SK-N-MC (cell line): ENCODE data around the gene KCNH6.

Experiments
- EZH2 ChIP-seq: fragments of 200-600 bp; sonication (generic); IDR thresholded peaks from one replicate; pipeline ENCODE4 v1.6.1; 2017; ENCODE audit warnings: antibody characterized with exemption
- POLR2AphosphoS5 ChIP-seq: IDR thresholded peaks from 2 replicates; pipeline ENCODE4 v1.6.1; 2012; ENCODE audit warnings: mild to moderate bottlenecking, low read depth, low read length, borderline replicate concordance

- TF ChIP-seq EZH2 (no peak), POLR2AphosphoS5 (no peak)
Observed at GRCh38 chr17:63517825-63518534, 5.2 kb upstream of the KCNH6 start.
